GM12892 (cell line): Measurements from ENCODE around the gene ARID5B.
A peak's percentile ranks its signal among the peaks of the same experiment; 100 is the strongest.

Experiments used
- DNase-seq: peaks from one replicate; pipeline ENCODE4 v3.0.0; 2011; ENCODE audit not compliant: insufficient read length
- FAIRE-seq: peaks from 2 replicates; lab custom pipeline; 2011; peaks lifted over from hg19 to GRCh38; lab: Jason Lieb, UNC
- POLR2A ChIP-seq: IDR thresholded peaks from 2 replicates; pipeline ENCODE4 v1.6.1; 2011; ENCODE audit warnings: low read depth, low read length, control low read depth
- POLR2AphosphoS5 ChIP-seq: IDR thresholded peaks from 2 replicates; pipeline ENCODE4 v1.6.1; 2011; ENCODE audit warnings: low read depth, low read length, control low read depth
- TAF1 ChIP-seq: IDR thresholded peaks from 2 replicates; pipeline ENCODE4 v1.6.1; 2011; ENCODE audit warnings: low read depth, mild to moderate bottlenecking, control low read depth, low read length, borderline replicate concordance

Gene ARID5B

GRCh38 chr10:62049624-62050345, 148.3 kb downstream of the ARID5B start:
- FAIRE-seq (no peak), DNase-seq (no peak)
- no peak for TF ChIP-seq POLR2A
- no peak for TF ChIP-seq TAF1
- TF ChIP-seq POLR2AphosphoS5: no peak

- FAIRE-seq (peak; percentile 73), DNase-seq (no peak)
- TF ChIP-seq POLR2AphosphoS5 (no peak), TAF1 (no peak), POLR2A (no peak)
Measured at GRCh38 chr10:62050346-62050892, 148.9 kb downstream of the ARID5B start.

GRCh38 chr10:62050893-62051433, 149.5 kb downstream of the ARID5B start:
- FAIRE-seq (peak; percentile 80), DNase-seq (no peak)
- TF ChIP-seq TAF1 (peak; percentile 63; the same call in 1 of the 2 replicates), POLR2AphosphoS5 (peak; percentile 71), POLR2A (peak; percentile 73)

- DNase-seq (no peak), FAIRE-seq (no peak)
- TF ChIP-seq POLR2A: no peak
- no peak for TF ChIP-seq POLR2AphosphoS5
- TF ChIP-seq TAF1: no peak
Measured at GRCh38 chr10:62052276-62052675, 150.8 kb downstream of the ARID5B start.

GRCh38 chr10:62053860-62054259, 152.4 kb downstream of the ARID5B start:
- DNase-seq (no peak), FAIRE-seq (no peak)
- TF ChIP-seq POLR2A: no peak
- no peak for TF ChIP-seq POLR2AphosphoS5
- no peak for TF ChIP-seq TAF1

GRCh38 chr10:62054408-62054807, 152.9 kb downstream of the ARID5B start:
- TF ChIP-seq TAF1: no peak
- no peak for TF ChIP-seq POLR2A
- TF ChIP-seq POLR2AphosphoS5: no peak
- DNase-seq (no peak), FAIRE-seq (peak; percentile 17)

- DNase-seq (no peak), FAIRE-seq (no peak)
- 0 out of 2 replicates have a peak, but pooled peaks have one; percentile 22 for TF ChIP-seq TAF1
- TF ChIP-seq POLR2AphosphoS5: 0 out of 2 replicates have a peak, but pooled peaks have one; percentile 34
- no peak for TF ChIP-seq POLR2A
Measured at GRCh38 chr10:62054830-62055229, 153.3 kb downstream of the ARID5B start.

- DNase-seq: no peak
- FAIRE-seq: peak; percentile 14
- no peak for TF ChIP-seq POLR2A
- no peak for TF ChIP-seq TAF1
- TF ChIP-seq POLR2AphosphoS5: no peak
Measured at GRCh38 chr10:62056219-62056618, 154.7 kb downstream of the ARID5B start.

- FAIRE-seq: peak; percentile 46
Measured at GRCh38 chr10:62056698-62057097, 155.2 kb downstream of the ARID5B start.

GRCh38 chr10:62057359-62057758, 155.9 kb downstream of the ARID5B start:
- TF ChIP-seq POLR2A (no peak), TAF1 (no peak)
- DNase-seq (no peak), FAIRE-seq (no peak)

More at GRCh38 chr10:62056698-62057097, 155.2 kb downstream of the ARID5B start:
- TF ChIP-seq POLR2A (no peak), POLR2AphosphoS5 (no peak), TAF1 (no peak)
- no peak for DNase-seq

- FAIRE-seq (no peak), DNase-seq (no peak)
- TF ChIP-seq TAF1 (no peak), POLR2AphosphoS5 (no peak), POLR2A (no peak)
Measured at GRCh38 chr10:62057850-62058249, 156.4 kb downstream of the ARID5B start.
